ENCODE data around the gene PLOD1. TPM values are rescaled to one million over a fixed set of nuclear protein-coding genes. Genes with fewer than 3 reads are reported as not detected.

Gene PLOD1
- polyA plus RNA-seq, 4 donors: 85.2 to 118 (median 99.9) TPM

DNA sequence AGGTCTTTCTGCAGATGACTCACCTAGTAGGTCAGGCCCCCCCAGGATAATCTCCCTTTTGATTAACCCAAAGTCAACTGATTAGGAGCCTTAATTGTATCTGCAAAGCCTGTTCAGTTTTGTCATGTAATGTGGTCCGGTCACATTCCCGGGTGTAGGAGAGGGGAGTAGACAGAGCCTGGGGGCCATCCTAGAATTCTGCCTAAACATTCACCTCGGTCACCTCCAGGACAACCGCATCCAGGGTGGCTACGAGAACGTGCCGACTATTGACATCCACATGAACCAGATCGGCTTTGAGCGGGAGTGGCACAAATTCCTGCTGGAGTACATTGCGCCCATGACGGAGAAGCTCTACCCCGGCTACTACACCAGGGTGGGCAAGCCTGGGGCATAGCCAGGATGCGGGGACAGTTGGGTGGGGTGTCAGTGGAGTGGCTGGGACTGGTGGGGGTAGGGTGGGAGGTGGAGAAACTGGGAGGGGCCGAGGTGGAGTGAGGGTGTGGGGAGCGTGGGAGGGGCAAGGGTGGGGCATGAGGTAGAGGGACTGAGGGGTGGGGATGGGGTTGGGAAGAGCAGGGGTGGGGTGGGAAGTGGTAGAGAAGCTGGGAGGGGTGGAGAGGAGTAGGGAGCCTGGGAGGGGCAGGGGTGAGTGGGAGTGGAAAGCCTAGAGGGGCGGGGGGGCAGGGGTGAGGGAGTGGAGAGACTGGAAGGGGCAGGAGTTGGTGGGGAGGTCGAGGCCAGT lies 36.1 kb downstream of the PLOD1 start:
- no peak for DNase-seq (ENCODE audit: low read depth in 4 of 4, low spot score in 2 of 4)

DNA sequence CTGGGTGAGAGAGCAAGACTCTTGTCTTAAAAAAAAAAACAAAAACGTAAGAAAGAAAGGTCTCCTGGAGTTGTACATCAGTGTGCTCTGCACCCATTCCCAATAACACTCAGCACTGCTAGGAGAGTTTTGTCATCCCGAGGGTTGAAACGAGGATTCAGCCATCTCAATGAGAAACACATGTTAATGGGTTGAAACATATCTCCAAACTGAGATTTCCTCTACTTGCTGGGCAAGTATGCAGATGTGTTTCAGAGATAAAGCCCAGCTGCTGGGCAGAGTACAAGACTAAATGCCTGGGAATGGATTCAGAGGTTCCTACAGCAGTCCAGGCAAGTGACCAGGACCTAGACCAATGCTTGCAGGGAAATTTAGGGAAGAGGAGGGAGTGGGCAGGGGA lies 43.1 kb downstream of the PLOD1 start:
- no peak for DNase-seq (ENCODE audit: low read depth in 4 of 4, low spot score in 2 of 4)

DNA sequence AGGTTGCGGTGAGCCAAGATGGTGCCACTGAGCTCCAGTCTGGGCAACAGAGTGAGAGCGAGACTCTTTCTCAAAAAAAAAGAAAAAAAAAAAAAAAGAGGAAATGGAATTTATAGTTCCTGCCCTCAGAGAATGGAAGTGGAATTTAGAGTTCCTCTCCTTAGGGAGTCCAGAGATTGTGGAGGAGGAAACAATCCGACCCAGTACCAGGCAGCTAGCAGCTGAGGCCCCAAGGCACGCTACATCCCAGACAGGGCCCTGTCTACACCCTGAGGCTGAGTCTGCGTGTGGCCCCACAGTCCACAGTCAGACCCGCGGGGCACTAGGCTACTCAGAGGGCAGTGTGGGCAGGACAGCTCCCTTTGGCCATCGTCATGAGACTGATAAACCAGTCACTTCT lies 43.8 kb downstream of the PLOD1 start:
- DNase-seq (ENCODE audit: low read depth in 4 of 4, low spot score in 2 of 4): no peak

DNA sequence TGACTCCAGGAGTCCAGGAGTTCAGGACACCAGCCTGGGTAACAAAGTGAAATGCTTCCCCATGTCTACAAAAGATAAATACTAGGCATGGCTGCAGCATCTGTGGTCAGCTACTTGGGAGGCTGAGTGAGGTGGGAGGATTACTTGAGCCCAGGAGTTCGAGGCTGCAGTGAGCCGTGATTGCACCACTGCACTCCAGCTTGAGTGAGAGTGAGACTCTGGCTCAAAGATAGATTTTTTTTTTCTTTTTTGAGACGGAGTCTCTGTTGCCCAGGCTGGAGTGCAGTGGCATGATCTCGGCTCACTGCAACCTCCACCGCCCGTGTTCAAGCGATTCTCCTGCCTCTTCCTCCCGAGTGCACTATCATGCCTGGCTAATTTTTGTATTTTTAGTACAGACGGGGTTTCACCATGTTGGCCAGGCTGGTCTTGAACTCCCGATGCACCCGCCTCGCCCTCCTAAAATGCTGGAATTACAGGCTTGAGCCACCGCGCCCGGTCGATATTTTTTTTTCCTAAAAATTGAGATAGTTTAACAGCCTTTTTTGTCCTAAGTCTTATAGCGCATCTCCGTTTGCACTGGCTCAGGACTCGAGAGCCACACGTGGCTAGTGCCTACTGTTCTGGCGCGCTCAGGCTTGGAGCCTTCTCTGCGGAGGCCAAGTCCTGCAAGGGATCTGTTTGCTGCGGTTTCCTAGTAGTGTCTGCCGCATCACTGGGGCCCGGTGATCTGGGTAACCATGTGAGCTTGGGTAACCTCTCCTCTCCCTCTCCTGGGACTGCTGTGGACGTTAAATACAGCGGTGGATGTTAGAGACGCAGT lies 44.7 kb downstream of the PLOD1 start:
- no peak for DNase-seq (ENCODE audit: low read depth in 4 of 4, low spot score in 2 of 4)

DNA sequence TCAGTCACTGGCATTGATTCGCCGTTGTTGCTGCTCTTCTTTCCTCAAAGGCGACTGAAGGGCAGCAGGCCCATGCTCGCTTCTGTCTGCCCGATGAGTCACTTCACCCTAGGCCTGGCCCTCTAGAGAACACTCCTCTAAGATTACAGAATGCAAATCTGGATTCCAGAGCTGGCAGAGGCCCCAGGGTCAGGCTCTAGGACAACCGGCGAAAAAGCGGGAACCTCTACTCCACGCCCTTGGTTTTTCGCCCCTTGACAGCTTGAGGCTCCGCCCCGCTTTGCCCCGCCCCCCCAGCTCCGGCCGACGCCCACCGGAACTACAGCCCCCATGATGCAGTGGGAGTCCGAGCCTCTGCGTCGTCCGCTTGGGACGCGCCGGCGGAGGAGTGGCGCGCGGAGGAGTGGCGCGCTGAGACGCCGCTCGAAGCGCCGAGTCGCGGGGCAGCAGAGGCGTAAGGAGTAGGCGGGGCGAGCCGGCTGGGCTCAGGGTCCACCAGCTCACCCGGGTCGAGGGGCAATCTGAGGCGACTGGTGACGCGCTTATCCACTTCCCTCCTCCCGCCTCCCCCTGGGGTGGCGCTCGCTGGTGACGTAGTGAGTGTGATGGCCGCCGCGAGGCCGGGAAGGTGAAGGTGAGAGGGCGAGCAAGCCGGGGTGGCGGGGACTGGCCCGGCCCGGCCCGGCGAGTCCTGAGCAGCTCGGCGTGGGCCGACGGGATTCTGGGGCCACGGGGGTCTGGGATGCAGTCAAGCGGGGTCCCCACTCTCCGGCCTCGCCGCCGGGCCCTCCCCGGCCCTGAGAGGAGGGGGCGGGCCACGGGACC lies 45.5 kb downstream of the PLOD1 start, which contains the start of gene MFN2:
MFN2 (plus strand) TSS at position 594 of the 825 bp plus-strand sequence. CDS start 8,725 bp downstream, outside the sequence.
- peak; percentile 83 to 96 (median 92) for DNase-seq (ENCODE audit: low read depth in 4 of 4, low spot score in 2 of 4)

DNA sequence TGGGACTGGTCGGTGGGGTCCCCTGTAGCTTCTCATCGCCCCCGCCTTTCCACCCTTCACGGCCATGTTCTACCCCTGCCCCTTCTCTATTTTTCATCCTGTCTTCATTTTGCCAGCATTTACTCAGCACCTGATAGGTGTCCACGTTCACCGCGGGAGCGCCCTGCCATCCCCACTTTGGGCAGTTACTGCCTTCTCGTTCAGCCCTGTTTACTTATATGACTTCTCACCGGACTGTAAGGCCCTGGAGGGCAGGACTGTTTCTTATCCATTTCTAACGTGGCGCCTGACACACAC lies 46.1 kb downstream of the PLOD1 start:
- no peak for DNase-seq (ENCODE audit: low read depth in 4 of 4, low spot score in 2 of 4)

GRCh38 chr1:11981378-11982009 lies 47.0 kb downstream of the PLOD1 start:
- no peak for DNase-seq (ENCODE audit: low read depth in 4 of 4, low spot score in 2 of 4)

- no peak for DNase-seq (ENCODE audit: low read depth in 4 of 4, low spot score in 2 of 4)
Measured at GRCh38 chr1:11982010-11982392, 47.5 kb downstream of the PLOD1 start.

DNA sequence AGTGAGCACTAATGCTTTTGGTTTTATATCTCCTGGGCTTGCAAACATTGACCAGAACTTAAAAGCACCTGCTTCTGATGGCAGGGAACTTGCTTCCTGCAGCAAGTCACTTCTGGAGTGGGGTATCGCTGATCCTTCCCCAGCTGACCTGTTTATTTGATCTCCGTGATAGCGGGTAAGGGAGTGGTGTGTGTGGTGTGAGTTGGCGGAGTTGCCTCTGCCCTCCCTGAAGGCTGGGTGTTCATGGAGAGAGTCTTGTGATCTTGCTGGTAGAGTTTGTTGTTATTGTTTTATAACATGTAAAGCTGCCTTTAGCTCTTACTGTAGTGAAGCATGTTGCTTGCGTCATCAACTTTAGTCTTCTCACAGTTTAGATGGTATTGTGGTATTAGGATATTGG lies 49.6 kb downstream of the PLOD1 start:
- DNase-seq (ENCODE audit: low read depth in 4 of 4, low spot score in 2 of 4): no peak

GRCh38 chr1:11984576-11984975 lies 50.1 kb downstream of the PLOD1 start:
- no peak for DNase-seq (ENCODE audit: low read depth in 4 of 4, low spot score in 2 of 4)

DNA sequence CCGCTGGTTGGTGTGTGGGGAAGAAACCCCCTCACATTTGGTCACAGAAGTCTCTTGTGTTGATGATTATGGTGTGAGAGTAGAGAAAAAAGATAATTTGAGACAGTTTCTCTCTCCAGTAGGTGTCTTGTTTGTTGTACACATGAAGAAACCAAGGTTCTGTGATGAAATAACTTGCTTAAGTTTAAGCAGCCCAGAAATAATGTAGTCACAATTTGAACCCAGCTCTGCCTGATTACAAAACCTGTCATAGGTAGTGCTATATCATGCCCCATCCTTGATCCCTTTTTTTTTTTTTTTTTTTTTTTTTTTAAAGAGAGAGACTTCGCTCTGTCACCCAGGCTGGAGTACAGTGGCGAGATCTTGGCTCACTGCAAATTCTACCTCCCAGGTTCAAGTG lies 50.7 kb downstream of the PLOD1 start:
- no peak for DNase-seq (ENCODE audit: low read depth in 4 of 4, low spot score in 2 of 4)

DNA sequence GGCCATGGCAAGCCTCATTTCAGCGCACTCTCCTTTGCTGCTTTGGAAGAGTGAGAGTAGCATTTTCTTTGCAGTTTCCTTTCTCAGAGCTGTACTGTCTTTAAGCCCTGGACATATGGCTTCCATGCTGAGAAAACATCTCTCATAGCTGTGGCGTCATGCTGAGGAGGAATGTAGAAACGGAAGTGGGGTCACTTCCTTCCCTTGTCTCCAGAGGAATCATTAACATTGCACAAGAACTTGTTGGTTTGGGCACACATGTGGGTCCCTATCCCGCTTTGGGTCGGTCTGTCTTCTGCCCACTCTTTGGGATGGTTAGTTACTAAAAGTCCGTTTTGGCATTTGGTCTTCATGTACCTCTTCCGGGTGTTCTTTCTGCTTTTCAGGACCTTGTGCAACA lies 51.3 kb downstream of the PLOD1 start:
- no peak for DNase-seq (ENCODE audit: low read depth in 4 of 4, low spot score in 2 of 4)

DNA sequence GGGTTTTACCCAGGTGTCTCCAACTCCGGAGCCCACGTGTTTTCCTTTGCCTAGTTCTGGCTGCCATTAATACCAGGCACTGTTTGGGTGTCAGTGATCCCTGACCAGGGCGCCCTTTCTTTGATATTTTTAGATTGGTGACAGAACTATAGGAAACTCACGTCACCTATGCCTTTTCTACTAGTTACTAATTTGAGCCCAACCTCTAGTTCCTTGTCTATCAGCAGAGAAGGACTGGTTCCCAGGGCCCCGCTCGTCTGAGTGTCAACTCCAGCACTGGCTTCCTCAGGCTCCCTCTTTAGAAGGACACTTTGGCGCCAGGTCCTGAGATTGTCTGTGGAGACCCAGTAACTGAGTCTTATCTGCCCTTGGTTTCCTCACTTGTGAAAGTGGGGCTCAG lies 55.2 kb downstream of the PLOD1 start:
- no peak for DNase-seq (ENCODE audit: low read depth in 4 of 4, low spot score in 2 of 4)

DNA sequence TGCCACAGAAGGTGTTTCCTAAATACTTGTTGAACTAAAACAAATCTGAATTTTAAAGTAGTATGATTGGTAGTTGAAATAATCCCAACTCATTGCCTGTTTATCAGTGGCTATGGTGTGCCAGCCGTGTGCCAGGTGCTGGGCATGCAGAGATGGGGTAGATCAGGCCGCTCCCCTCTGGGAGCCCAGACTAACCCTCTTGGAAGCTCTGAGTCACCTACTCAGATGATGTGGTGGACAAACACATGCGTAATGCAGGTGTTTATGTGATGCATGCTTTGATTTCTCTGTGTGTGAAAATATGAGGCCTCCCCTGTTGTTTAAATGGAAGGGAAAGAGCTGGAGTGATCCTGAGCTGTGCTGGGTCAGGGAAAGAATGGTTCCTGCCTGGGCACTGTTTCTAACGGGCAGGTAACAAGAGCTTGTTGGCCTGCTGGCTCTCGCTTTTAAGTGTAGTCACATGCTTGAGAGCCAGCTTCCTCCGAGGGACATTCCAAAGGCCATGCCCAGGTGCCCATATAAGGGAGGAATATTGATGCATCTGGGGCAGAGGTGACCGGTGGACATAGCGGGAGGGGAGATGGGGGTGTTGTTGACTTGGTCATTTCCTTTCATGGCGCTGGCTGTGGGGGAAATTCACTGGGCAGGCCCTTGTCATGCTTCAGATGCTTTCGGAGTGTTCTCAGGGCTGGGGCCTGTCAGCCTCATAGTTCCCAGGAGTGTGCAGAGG lies 56.0 kb downstream of the PLOD1 start:
- DNase-seq (ENCODE audit: low read depth in 4 of 4, low spot score in 2 of 4): no peak

DNA sequence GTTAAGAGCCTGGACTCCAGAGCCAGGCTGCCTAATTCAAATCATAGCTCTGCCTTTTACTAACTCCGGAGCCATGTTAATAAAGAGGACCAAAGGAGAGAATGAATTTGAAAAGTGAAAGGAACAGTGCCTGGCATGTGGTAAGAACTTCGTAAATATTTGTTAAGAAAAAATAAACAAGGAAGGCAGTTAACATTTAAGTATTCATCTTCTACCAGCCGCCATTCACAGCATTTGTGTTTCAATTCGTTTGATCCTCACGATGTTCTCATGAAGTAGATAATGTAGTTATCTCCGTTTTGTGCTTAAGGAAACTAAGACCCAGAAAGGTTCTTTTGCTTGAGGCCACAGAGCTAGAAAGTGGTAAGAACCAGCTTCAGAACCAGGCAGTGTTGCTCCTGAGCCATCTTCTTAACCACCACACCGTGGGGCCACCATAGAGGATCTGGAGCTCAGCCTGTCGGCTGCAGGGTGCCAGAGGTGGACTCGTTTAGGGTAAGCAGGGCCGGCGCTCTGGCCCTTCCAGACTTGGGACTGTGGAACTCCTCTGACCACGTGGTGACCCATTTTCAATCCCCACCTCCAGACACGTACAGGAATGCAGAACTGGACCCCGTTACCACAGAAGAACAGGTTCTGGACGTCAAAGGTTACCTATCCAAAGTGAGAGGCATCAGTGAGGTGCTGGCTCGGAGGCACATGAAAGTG lies 57.6 kb downstream of the PLOD1 start:
- DNase-seq (ENCODE audit: low read depth in 4 of 4, low spot score in 2 of 4): no peak

DNA sequence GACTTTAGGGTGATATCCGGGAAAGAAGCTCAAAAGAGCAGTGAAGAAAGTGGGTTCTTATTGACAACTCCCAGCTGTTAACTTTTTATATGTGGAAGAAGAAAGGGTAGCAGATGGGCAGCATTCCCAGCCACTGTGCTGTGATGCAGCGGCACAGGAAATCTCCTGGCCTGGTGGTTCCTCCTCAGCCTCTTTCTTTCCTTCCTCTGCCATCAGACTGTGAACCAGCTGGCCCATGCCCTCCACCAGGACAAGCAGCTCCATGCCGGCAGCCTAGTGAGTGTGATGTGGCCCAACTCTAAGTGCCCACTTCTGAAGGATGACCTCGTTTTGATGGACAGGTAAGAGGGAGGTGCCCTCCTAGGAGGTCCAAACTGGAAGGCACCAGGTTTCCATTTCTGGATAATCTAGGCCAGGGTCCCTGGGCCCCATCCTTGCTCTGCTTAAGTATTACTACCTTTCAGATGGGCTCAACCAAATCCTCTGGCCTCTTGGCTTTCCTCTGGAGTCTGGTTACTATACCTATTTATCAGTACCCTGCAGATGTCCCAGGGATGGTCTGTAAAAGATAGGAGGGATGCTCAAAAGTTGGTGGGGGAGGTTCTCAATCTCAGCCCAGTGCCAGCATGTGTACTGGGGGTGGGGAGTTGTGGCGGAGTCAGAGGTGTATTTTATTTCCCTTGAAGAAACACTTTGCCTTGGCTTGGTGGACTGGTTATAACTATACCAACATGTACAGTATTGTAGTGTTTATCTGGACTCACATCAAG lies 62.7 kb downstream of the PLOD1 start:
- no peak for DNase-seq (ENCODE audit: low read depth in 4 of 4, low spot score in 2 of 4)

DNA sequence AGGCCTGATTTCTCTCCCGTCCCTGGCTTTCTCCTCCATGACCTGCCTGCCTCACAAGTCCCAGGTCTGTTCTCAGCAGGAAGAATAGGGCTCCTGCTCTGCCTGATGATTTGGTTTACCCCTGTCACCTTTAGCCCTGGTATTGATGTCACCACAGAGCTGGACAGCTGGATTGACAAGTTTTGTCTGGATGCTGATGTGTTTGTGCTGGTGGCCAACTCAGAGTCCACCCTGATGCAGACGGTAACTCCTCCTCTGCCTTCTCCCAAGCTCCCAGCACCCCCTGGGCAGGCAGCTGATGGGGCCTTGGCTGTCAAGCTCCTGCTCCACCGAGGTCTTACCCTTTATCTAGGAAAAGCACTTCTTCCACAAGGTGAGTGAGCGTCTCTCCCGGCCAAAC lies 64.1 kb downstream of the PLOD1 start:
- DNase-seq (ENCODE audit: low read depth in 4 of 4, low spot score in 2 of 4): no peak

GRCh38 chr1:11999236-11999635 lies 64.7 kb downstream of the PLOD1 start:
- DNase-seq (ENCODE audit: low read depth in 4 of 4, low spot score in 2 of 4): no peak
